Osteocyte (in vitro differentiated cells): ENCODE data around the gene PAMR1. TPM values are rescaled to one million over a fixed set of nuclear protein-coding genes. Genes with fewer than 3 reads are reported as not detected.
"Not testable (repeated sequence)": the region's sequence is repeated elsewhere in the genome, so short reads cannot be mapped to it uniquely, and the experiment has no call there.

Source experiments
- DNase-seq: peaks from one replicate; pipeline ENCODE4 v3.0.0; 2021; ENCODE audit warnings: mixed read lengths; ENCODE audit not compliant: unreplicated experiment; ENCODE audit errors: extremely low spot score
- H3K27ac Mint-ChIP-seq: one replicate; pipeline ENCODE4 v1.8.0; 2021; ENCODE audit warnings: mild to moderate bottlenecking, mixed read lengths; ENCODE audit not compliant: unreplicated experiment
- H3K27me3 Mint-ChIP-seq: one replicate; pipeline ENCODE4 v1.8.0; 2021; ENCODE audit warnings: mixed read lengths; ENCODE audit not compliant: unreplicated experiment
- H3K36me3 Mint-ChIP-seq: one replicate; pipeline ENCODE4 v1.8.0; 2021; ENCODE audit warnings: mixed read lengths; ENCODE audit not compliant: unreplicated experiment
- H3K4me1 Mint-ChIP-seq: one replicate; pipeline ENCODE4 v1.8.0; 2021; ENCODE audit warnings: mixed read lengths; ENCODE audit not compliant: unreplicated experiment
- H3K4me3 Mint-ChIP-seq: one replicate; pipeline ENCODE4 v1.8.0; 2021; ENCODE audit warnings: mild to moderate bottlenecking, moderate library complexity, mixed read lengths; ENCODE audit not compliant: unreplicated experiment
- H3K9me3 Mint-ChIP-seq: one replicate; pipeline ENCODE4 v1.8.0; 2021; ENCODE audit warnings: mixed read lengths; ENCODE audit not compliant: unreplicated experiment
- total RNA-seq: library from RNA; stranded (reverse); gene quantifications from 2 replicates; pipeline ENCODE4 v1.2.1, GENCODE V29; 2021
- TF ChIP-seq, protein P1 (sequence below): fragments of 200-600 bp; sonication (generic); IDR thresholded peaks from 2 replicates; pipeline ENCODE4 v1.5.0; 2021; ENCODE audit warnings: antibody characterized with exemption, mild to moderate bottlenecking, moderate library complexity

PAMR1 gene
- total RNA-seq, 1 donor from 2014 or later = 4.4 TPM

DNA sequence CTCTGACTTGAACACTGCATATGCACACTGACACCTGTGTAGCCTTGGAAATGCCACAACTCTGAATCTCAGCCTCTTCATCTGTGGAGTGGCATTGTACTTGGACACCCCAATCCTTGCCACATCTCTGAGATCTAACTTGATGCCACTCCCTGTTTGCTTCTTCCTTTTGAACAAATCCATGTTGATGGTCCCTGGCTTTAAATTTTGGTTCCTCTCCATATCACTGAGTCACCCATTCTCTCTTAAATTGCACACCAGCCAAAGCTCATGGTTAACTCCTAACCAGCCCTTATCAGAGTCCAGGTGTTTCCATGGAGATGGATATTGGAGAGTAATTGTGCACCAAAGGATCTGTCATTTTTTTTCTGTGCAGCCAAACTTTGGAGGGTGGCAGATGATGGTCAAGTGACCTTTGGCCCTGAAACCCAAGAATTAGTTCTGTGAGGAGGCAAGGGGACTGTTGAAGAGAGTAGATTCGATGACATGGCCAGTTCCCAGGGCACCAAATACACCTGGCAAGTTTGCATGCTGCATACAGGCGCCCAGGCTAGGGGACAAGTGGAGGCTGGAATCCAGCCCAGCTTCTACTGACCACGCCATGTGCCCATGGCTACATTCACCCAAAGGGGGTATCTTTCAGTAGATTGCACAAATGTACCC, 25.1 kb upstream of the PAMR1 start:
- no peak for DNase-seq
- H3K4me1 Mint-ChIP-seq = peaks cover 49% of the 10 kb centered on the region
- no peaks in the 10 kb centered on the region for H3K27me3 Mint-ChIP-seq
- H3K9me3 Mint-ChIP-seq = no peaks in the 10 kb centered on the region
- H3K27ac Mint-ChIP-seq = no peak overlapping the region
- TF ChIP-seq, protein P1, sequence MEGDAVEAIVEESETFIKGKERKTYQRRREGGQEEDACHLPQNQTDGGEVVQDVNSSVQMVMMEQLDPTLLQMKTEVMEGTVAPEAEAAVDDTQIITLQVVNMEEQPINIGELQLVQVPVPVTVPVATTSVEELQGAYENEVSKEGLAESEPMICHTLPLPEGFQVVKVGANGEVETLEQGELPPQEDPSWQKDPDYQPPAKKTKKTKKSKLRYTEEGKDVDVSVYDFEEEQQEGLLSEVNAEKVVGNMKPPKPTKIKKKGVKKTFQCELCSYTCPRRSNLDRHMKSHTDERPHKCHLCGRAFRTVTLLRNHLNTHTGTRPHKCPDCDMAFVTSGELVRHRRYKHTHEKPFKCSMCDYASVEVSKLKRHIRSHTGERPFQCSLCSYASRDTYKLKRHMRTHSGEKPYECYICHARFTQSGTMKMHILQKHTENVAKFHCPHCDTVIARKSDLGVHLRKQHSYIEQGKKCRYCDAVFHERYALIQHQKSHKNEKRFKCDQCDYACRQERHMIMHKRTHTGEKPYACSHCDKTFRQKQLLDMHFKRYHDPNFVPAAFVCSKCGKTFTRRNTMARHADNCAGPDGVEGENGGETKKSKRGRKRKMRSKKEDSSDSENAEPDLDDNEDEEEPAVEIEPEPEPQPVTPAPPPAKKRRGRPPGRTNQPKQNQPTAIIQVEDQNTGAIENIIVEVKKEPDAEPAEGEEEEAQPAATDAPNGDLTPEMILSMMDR = no peak
- no peaks in the 10 kb centered on the region for H3K36me3 Mint-ChIP-seq
- no peak overlapping the region for H3K4me3 Mint-ChIP-seq

DNA sequence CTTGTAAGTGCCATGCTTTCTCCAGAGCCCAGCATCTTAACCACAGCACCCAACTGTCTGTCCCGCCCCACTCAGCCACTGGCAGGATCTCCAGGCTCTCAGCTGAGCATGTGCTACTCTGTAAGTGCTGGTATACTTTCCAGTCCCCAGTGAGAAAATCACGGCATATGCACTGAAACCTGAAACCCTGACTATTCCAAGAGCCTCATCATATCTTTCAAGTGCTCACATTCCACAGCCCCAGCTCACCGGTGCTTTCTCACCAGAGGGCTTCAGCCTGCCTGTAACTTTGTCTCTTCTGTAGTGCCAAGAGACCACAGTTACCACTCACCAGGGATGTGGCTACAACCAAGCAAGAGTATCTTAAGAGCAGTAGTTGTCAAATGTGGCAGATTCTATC, 24.4 kb upstream of the PAMR1 start:
- H3K27ac Mint-ChIP-seq = no peak overlapping the region
- H3K9me3 Mint-ChIP-seq = no peaks in the 10 kb centered on the region
- no peaks in the 10 kb centered on the region for H3K27me3 Mint-ChIP-seq
- peaks cover 44% of the 10 kb centered on the region for H3K4me1 Mint-ChIP-seq
- H3K4me3 Mint-ChIP-seq = no peak overlapping the region
- DNase-seq = no peak
- H3K36me3 Mint-ChIP-seq = no peaks in the 10 kb centered on the region
- TF ChIP-seq, protein P1 = no peak

DNA sequence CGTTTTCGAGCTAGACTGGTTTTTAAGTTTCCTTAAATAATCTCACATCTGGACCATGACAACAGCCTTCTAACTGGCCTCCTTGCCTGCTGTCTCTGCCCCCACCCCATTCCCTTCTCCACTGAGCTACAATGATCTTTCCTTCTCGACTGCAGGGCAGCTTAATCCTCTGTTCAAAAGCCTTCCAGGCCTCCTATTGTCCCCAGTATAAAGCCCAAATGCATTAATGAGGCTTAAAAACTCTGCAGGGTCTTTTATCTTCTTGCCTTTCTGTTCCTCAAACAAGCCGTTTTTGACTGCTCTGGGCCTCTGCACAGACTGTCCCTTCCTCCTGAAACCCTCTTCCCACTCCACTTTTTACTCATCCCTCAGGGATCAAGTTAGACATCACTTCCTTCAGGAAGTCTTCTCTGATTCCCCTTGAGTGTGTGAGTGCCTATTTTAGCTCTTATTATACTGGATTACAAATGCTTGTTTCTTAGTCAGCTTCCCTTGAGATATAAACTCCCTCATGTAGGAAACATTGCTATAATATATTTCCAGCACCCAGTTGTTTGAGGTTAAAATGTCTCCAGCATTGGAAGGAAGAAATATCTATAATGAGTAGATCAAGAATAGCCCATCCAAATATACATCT, 23.6 kb upstream of the PAMR1 start:
- TF ChIP-seq, protein P1 = no peak
- Mint-ChIP-seq H3K27me3 (no peaks in the 10 kb centered on the region), H3K4me1 (peaks cover 36% of the 10 kb centered on the region), H3K9me3 (no peaks in the 10 kb centered on the region), H3K27ac (no peak overlapping the region), H3K36me3 (no peaks in the 10 kb centered on the region), H3K4me3 (no peak overlapping the region)
- no peak for DNase-seq

DNA sequence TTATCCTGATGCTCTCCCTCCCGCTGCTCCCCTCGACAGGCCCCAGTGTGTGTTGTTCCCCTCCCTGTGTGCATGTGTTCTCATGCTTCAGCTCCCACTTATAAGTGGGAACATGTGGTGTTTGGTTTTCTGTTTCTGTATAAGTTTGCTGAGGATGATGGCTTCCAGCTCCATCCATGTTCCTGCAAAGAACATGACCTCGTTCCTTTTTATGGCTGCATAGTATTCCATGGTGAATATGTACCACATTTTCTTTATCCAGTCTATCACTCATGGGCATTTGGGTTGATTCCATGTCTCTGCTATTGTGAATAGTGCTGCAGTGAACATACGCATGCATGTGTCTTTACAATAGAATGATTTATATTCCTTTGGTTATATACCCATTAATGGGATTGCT, 22.6 kb upstream of the PAMR1 start:
- not testable (repeated sequence) for H3K27me3 Mint-ChIP-seq, H3K27ac Mint-ChIP-seq, H3K9me3 Mint-ChIP-seq, DNase-seq, H3K4me3 Mint-ChIP-seq, H3K36me3 Mint-ChIP-seq
- peaks cover 28% of the 10 kb centered on the region for H3K4me1 Mint-ChIP-seq

DNA sequence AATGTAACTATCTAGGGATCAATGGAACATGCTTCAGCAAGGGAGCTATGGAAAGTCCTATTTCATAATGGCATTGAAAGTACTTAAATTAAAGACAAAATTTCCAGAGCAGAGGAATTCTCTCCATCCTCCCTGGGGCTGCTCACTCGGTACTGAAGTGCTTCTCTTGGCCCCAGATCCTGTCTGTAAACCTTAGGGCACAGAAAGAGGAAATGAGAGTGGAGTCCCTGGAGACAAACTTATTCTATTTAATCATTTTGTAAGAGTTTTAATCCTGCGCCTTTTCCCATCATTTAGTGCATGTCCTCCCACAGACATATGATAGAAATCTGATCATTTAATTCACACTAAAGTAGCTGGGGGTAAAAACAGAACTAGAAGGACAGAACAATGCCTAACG, 20.9 kb upstream of the PAMR1 start:
- H3K27ac Mint-ChIP-seq = no peak overlapping the region
- no peaks in the 10 kb centered on the region for H3K9me3 Mint-ChIP-seq
- H3K27me3 Mint-ChIP-seq = no peaks in the 10 kb centered on the region
- no peak for DNase-seq
- TF ChIP-seq, protein P1 = no peak
- H3K36me3 Mint-ChIP-seq = no peaks in the 10 kb centered on the region
- peaks cover 36% of the 10 kb centered on the region for H3K4me1 Mint-ChIP-seq
- no peak overlapping the region for H3K4me3 Mint-ChIP-seq
